BLaER1 (cell line): ENCODE data around the gene C4orf50.

Source experiments
- H3K27ac ChIP-seq: shearing (Covaris generic); formaldehyde crosslinking; 2 replicates; pipeline ENCODE4 v1.8.1; 2022
- H3K27me3 ChIP-seq: shearing (Covaris generic); formaldehyde crosslinking; 2 replicates; pipeline ENCODE4 v1.8.1; 2022
- H3K36me3 ChIP-seq: shearing (Covaris generic); formaldehyde crosslinking; 2 replicates; pipeline ENCODE4 v1.8.1; 2022
- H3K4me1 ChIP-seq: shearing (Covaris generic); formaldehyde crosslinking; 2 replicates; pipeline ENCODE4 v1.8.1; 2022
- H3K4me2 ChIP-seq: shearing (Covaris generic); formaldehyde crosslinking; 2 replicates; pipeline ENCODE4 v1.8.1; 2022
- H3K4me3 ChIP-seq: shearing (Covaris generic); formaldehyde crosslinking; 2 replicates; pipeline ENCODE4 v1.8.1; 2022
- H3K9ac ChIP-seq: shearing (Covaris generic); formaldehyde crosslinking; 2 replicates; pipeline ENCODE4 v1.8.1; 2022
- H3K9me3 ChIP-seq: shearing (Covaris generic); formaldehyde crosslinking; 2 replicates; pipeline ENCODE4 v1.8.1; 2022
- H4K20me1 ChIP-seq: shearing (Covaris generic); formaldehyde crosslinking; 2 replicates; pipeline ENCODE4 v1.8.1; 2022
- Cebpa-rat ChIP-seq: shearing (Covaris generic); IDR thresholded peaks from 2 replicates; pipeline ENCODE4 v1.8.1; 2022

Gene C4orf50

GRCh38 chr4:5908876-5909427 lies 109.3 kb downstream of the C4orf50 start:
- Histone ChIP-seq H3K27ac (no peak overlapping the region), H3K36me3 (no peaks in the 10 kb centered on the region), H3K4me2 (no peak overlapping the region), H3K9ac (no peak overlapping the region), H3K4me1 (peaks cover 18% of the 10 kb centered on the region; the same call in 1 of the 2 replicates), H3K4me3 (no peak overlapping the region), H4K20me1 (no peaks in the 10 kb centered on the region), H3K9me3 (peaks cover 34% of the 10 kb centered on the region), H3K27me3 (no peaks in the 10 kb centered on the region)
- no peak for TF ChIP-seq Cebpa-rat

- TF ChIP-seq Cebpa-rat: no peak
- no peaks in the 10 kb centered on the region for H3K27me3 ChIP-seq
- H3K4me2 ChIP-seq: peak overlapping the region; percentile 16
These were observed 112.0 kb downstream of the C4orf50 start for GRCh38 chr4:5906191-5906590.

GRCh38 chr4:5905714-5906113 lies 112.5 kb downstream of the C4orf50 start:
- H3K27ac ChIP-seq: no peak overlapping the region
- H3K9ac ChIP-seq: no peak overlapping the region
- no peaks in the 10 kb centered on the region for H3K27me3 ChIP-seq
- H3K9me3 ChIP-seq: peaks cover 18% of the 10 kb centered on the region
- H4K20me1 ChIP-seq: no peaks in the 10 kb centered on the region
- H3K36me3 ChIP-seq: no peaks in the 10 kb centered on the region
- H3K4me2 ChIP-seq: peak overlapping the region; percentile 16
- H3K4me1 ChIP-seq: peaks cover 33% of the 10 kb centered on the region
- no peak overlapping the region for H3K4me3 ChIP-seq
- no peak for TF ChIP-seq Cebpa-rat

More at GRCh38 chr4:5906191-5906590, 112.0 kb downstream of the C4orf50 start:
- H3K27ac ChIP-seq: no peak overlapping the region
- peaks cover 18% of the 10 kb centered on the region for H3K9me3 ChIP-seq
- H3K4me1 ChIP-seq: peaks cover 28% of the 10 kb centered on the region
- H3K4me3 ChIP-seq: no peak overlapping the region
- H3K9ac ChIP-seq: no peak overlapping the region
- H3K36me3 ChIP-seq: no peaks in the 10 kb centered on the region
- no peaks in the 10 kb centered on the region for H4K20me1 ChIP-seq

GRCh38 chr4:5900844-5901243 lies 117.4 kb downstream of the C4orf50 start:
- TF ChIP-seq Cebpa-rat: no peak
- H3K27me3 ChIP-seq: no peaks in the 10 kb centered on the region
- peaks cover 9% of the 10 kb centered on the region; the same call in 1 of the 2 replicates for H3K9me3 ChIP-seq
- no peak overlapping the region for H3K4me3 ChIP-seq
- H3K9ac ChIP-seq: no peak overlapping the region
- peaks cover 71% of the 10 kb centered on the region for H3K4me1 ChIP-seq
- H3K4me2 ChIP-seq: peak overlapping the region; percentile 83
- H3K27ac ChIP-seq: no peak overlapping the region
- H4K20me1 ChIP-seq: no peaks in the 10 kb centered on the region
- H3K36me3 ChIP-seq: no peaks in the 10 kb centered on the region

GRCh38 chr4:5899881-5900280 lies 118.3 kb downstream of the C4orf50 start:
- H4K20me1 ChIP-seq: no peaks in the 10 kb centered on the region
- peaks cover 9% of the 10 kb centered on the region; the same call in 1 of the 2 replicates for H3K9me3 ChIP-seq
- H3K4me3 ChIP-seq: no peak overlapping the region
- H3K9ac ChIP-seq: no peak overlapping the region
- no peak for TF ChIP-seq Cebpa-rat
- peaks cover 76% of the 10 kb centered on the region for H3K4me1 ChIP-seq
- H3K27ac ChIP-seq: peak overlapping the region; percentile 3; the same call in 1 of the 2 replicates
- peak overlapping the region; percentile 83 for H3K4me2 ChIP-seq
- no peaks in the 10 kb centered on the region for H3K36me3 ChIP-seq
- H3K27me3 ChIP-seq: no peaks in the 10 kb centered on the region

- Histone ChIP-seq H3K4me2 (peak overlapping the region; percentile 83), H3K36me3 (no peaks in the 10 kb centered on the region), H3K9ac (no peak overlapping the region), H3K27ac (peak overlapping the region; percentile 3; the same call in 1 of the 2 replicates), H3K9me3 (peaks cover 9% of the 10 kb centered on the region; the same call in 1 of the 2 replicates), H4K20me1 (0 out of 2 replicates have a peak, but pooled peaks cover under 1% of the 10 kb centered on the region), H3K27me3 (no peaks in the 10 kb centered on the region), H3K4me1 (peaks cover 81% of the 10 kb centered on the region), H3K4me3 (no peak overlapping the region)
- no peak for TF ChIP-seq Cebpa-rat
These were observed 118.8 kb downstream of the C4orf50 start for GRCh38 chr4:5899396-5899795.

GRCh38 chr4:5897674-5898073 lies 120.6 kb downstream of the C4orf50 start:
- Histone ChIP-seq H4K20me1 (peaks cover 10% of the 10 kb centered on the region), H3K27me3 (peaks cover 8% of the 10 kb centered on the region), H3K36me3 (no peaks in the 10 kb centered on the region), H3K27ac (no peak overlapping the region), H3K9me3 (peaks cover 9% of the 10 kb centered on the region; the same call in 1 of the 2 replicates), H3K9ac (no peak overlapping the region), H3K4me2 (0 out of 2 replicates have a peak overlapping the region, but pooled peaks have one; percentile 83), H3K4me3 (no peak overlapping the region), H3K4me1 (peaks cover 95% of the 10 kb centered on the region)
- no peak for TF ChIP-seq Cebpa-rat

- no peak overlapping the region for H3K4me3 ChIP-seq
These were observed 122.9 kb downstream of the C4orf50 start for GRCh38 chr4:5895287-5895686.

GRCh38 chr4:5894266-5894665 lies 124.0 kb downstream of the C4orf50 start:
- Histone ChIP-seq H3K4me3 (peak overlapping the region; percentile 13; the same call in 1 of the 2 replicates), H3K9ac (peak overlapping the region; percentile 12; the same call in 1 of the 2 replicates), H3K4me2 (peak overlapping the region; percentile 99), H3K4me1 (peaks cover 92% of the 10 kb centered on the region), H3K27me3 (peaks cover 23% of the 10 kb centered on the region), H3K9me3 (peaks cover 9% of the 10 kb centered on the region; the same call in 1 of the 2 replicates), H4K20me1 (peaks cover 26% of the 10 kb centered on the region), H3K27ac (0 out of 2 replicates have a peak overlapping the region, but pooled peaks have one; percentile 29), H3K36me3 (no peaks in the 10 kb centered on the region)
- TF ChIP-seq Cebpa-rat: no peak

More at GRCh38 chr4:5895287-5895686, 122.9 kb downstream of the C4orf50 start:
- Histone ChIP-seq H3K9ac (no peak overlapping the region; the same call in 1 of the 2 replicates), H3K4me2 (peak overlapping the region; percentile 99), H3K4me1 (peaks cover 94% of the 10 kb centered on the region), H3K36me3 (no peaks in the 10 kb centered on the region), H3K27ac (no peak overlapping the region), H3K9me3 (peaks cover 9% of the 10 kb centered on the region; the same call in 1 of the 2 replicates), H4K20me1 (peaks cover 26% of the 10 kb centered on the region), H3K27me3 (peaks cover 23% of the 10 kb centered on the region)
- no peak for TF ChIP-seq Cebpa-rat

- Histone ChIP-seq H3K9me3 (peaks cover 9% of the 10 kb centered on the region; the same call in 1 of the 2 replicates), H4K20me1 (peaks cover 26% of the 10 kb centered on the region), H3K27me3 (peaks cover 23% of the 10 kb centered on the region), H3K4me1 (peaks cover 91% of the 10 kb centered on the region), H3K9ac (no peak overlapping the region), H3K4me3 (peak overlapping the region; percentile 51), H3K27ac (no peak overlapping the region; the same call in 1 of the 2 replicates), H3K4me2 (peak overlapping the region; percentile 99), H3K36me3 (no peaks in the 10 kb centered on the region)
- TF ChIP-seq Cebpa-rat: no peak
These were observed 124.6 kb downstream of the C4orf50 start for GRCh38 chr4:5893591-5893990.
